Cerebellar nuclear complex (tissue), 1 donor: ENCODE measurements around the gene TAS2R39.
"Not testable (repeated sequence)": the region's sequence is repeated elsewhere in the genome, so short reads cannot be mapped to it uniquely, and the experiment has no call there.

ENCODE experiments used
- DNase-seq, 2 experiments: peaks; one replicate each; lab custom pipeline; 2025; lab: John Stamatoyannopoulos, UW

TAS2R39 gene

DNA sequence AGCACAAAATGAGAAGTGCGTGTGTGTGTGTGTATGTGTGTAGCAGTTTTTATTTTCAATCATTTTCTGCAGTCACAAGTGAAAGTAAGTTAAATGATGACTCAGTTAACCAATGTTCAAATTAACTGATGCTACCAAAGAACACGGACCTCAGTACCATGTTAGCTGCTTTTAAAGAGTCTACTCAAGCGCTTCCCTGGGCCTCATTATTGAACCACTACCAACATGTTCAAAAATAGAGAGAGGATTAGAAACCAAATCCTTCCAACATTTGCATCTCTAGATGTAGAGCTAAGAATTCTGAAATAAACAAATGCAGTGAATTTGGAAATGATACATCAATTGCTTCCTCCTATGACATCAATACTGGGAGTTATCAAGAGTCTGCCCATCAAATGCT lies at the start of gene TAS2R39:
TSS of gene TAS2R39 (plus strand) at position 396 of the 400 bp plus-strand sequence. CDS start at position 396, 0 bp downstream.
- DNase-seq: no peak

DNA sequence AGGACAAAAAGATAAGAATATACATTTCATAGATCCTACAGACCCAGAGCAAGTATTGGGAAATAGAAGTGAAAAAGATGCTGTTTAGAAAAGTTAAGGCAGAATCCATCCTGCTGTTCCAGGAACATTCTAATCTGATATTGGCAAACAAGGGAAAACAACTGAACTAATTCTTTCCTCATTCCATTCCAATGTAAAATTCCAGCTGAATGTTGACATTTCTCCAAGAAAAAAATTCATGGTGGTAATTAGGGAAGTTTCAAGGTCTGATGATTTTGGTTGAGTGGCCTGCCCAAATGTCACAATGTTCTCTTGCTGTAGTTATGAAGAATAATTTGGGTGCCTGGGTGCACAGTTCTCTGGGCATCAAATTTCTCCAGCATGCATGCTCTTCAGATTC lies 36.1 kb upstream of the TAS2R39 start:
- no peak for DNase-seq

DNA sequence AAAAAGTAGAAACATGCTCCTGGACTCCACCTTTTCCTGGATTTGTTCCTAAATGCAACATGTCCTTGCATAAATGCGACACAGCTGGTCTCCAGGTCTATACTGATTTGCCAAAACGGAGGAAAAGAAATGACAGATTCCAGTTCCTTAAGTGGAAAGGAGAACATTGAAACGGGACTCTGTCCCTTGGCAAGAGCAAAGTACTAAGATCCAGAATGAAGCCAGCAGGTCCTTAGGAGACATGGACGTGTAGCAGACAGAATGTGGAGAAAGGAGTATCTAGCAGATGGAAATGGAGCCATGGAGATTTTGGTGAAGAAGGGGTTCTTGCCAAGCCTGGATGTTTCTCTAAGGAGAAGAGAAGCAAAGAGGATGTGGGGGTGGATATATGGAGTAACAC lies 35.2 kb upstream of the TAS2R39 start:
- DNase-seq: no peak

DNA sequence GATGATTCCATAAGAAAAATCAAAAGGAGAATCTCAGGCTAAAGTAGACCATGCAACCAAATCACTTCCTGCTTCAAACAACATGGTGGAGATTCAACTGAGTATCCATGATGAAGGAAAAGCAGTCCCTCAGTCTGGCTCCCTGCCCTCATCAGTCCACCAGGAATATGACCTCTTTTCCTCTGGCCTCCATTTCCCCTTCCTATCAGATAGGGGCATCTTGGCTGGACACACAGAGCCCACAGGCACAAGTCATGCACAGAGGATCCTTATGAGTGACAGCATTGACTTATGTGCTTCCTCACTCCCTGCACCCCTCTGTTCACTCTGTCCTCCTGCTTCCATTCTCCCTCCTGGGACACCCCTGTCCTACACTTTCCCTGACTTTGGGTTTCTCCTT lies 34.6 kb upstream of the TAS2R39 start:
- no peak for DNase-seq

DNA sequence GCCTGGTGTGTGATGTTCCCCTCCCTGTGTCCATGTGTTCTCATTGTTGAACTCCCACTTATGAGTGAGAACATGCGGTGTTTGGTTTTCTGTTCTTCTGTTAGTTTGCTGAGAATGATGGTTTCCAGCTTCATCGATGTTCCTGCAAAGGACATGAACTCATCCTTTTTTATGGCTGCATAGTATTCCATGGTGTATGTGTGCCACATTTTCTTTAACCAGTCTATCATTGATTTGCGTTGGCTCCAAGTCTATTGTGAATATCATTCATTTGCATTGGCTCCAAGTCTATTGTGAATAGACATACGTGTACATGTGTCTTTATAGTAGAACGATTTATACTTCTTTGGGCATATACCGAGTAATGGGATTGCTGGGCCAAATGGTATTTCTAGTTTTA lies 32.5 kb upstream of the TAS2R39 start:
- DNase-seq: not testable (repeated sequence)

DNA sequence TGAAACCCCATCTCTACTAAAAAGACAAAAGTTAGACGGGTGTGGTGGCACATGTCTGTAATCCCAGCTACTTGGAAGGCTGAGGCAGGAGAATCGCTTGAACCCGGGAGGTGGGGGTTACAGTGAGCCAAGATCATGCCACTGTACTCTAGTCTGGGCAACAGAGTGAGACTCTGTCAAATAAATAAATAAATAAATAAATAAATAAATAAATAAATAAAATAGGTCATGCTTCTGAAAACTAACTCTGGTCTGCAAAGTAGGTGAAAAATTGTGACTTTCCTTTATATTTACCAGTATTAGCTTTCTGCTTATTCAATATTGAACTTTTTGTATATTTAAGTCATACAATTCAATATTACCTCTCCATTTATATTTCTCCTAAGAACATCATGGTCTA lies 24.6 kb upstream of the TAS2R39 start:
- not testable (repeated sequence) for DNase-seq

DNA sequence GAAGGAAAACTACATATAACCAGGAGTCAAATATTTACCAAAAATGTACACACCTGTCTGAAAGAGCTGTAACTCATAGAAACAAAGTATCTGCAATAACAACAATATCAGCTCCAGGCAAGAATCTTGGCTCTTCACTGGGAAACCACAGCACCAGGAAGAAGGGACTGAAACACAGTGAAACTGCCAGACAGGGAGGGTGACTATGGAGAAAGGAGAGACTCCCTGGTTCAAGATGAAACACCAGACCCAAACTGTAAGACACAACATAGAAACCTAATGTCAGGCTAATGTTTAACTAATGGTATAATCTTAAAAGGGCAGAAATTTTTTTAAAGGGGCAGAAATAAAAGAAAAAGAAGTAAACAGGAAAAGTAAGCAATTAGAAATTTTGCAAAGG lies 11.5 kb upstream of the TAS2R39 start:
- no peak for DNase-seq

DNA sequence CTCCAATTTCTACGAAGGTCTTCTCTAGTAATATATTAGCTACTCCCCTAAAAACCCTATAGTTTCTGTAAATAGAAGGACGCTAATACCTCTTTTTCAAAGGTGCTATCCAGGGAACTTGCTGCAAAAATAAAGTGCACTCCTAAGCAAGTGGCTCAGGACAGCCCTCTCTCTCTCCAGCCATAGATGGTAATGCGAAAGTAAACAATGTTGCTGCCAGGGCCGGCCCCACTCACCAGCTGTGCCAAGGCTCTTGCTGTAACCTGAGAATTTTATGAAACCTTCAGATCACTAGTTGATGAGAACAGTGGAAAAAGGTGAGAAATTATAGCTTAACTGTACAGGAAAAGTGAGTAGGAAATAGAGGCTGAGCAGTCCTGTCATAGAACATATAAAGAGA lies 10.9 kb upstream of the TAS2R39 start:
- no peak for DNase-seq

DNA sequence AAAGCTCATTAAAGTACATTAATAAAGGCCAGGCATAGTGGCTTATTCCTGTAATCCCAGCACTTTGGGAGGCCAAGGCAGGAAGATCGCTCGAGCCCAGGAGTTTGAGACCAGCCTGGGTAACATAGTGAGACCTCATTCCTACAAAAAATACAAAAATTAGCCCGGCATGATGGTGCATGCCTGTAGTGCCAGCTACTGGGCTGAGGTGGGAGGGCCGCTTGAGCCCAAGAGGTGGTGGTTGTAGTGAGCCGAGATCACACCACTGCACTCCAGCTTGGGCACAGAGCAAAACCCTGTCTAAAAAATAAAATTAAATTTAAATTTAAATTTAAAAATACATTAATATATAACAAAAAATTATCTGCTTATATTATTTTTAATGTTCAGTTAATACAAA lies 7.1 kb upstream of the TAS2R39 start:
- DNase-seq: no peak

DNA sequence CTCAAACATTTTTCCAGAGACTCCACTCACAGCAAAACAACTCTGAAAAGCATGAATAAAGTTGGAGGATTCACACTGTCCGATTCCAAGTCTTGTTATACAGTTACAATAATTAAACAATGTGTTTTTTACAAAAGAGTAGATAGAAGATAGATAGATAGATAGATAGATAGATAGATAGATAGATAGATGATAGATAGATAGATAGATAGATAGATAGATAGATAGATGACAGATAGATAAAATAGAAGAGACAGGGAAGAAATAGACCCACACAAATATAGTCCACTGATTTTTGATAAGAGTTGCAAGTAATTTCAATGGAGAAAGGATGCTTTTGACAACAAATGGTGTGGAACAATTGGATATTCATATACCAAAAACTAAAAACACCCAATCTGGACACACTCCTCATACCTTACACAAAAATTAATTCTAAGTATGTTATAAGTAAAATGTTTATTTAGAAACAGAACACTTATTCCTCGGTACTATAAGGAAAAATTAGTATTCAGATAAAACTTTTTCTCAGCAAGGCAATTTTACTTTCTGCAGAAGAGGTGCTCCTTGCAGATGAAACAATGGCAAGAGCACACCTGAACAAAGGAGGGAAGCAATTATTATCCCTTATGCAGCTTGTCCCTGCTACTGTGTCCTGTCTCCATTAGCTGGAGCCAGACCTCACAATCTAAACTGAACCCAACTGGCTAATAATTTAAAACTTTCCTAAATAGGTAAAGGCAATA lies 5.7 kb upstream of the TAS2R39 start:
- DNase-seq: no peak

DNA sequence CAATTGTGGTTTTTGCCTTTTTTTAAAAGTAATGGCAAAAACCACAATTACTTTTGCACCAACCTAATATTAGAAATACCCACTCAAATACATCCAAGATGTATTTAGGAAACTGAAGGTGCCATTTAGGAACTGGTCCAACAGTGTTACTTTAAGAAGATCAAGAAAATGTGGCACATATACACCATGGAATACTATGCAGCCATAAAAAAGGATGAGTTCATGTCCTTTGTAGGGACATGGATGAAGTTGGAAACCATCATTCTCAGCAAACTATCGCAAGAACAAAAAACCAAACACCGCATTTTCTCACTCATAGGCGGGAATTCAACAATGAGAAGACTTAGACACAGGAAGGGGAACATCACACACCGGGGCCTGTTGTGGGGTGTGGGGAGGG lies 2.4 kb upstream of the TAS2R39 start:
- not testable (repeated sequence) for DNase-seq

DNA sequence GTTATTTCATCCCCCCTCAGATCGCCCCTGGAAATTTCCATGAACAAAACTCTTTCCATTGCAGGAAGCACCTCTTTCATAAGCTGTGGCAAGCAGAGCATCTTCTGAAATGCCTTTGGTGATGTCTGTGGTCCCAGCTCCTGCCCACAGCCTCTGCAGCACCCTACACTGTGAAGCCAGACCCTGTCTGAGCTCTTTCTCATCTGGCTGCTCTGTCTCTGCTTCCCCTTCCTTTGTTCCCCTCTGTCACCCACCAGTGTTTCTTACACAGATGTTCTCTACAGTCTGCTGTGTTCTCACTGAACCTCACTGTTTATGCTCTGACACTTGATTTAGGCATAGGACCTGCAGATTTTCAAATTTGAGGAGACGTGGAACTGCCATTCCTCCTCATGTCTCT lies 1.9 kb upstream of the TAS2R39 start:
- DNase-seq: no peak

DNA sequence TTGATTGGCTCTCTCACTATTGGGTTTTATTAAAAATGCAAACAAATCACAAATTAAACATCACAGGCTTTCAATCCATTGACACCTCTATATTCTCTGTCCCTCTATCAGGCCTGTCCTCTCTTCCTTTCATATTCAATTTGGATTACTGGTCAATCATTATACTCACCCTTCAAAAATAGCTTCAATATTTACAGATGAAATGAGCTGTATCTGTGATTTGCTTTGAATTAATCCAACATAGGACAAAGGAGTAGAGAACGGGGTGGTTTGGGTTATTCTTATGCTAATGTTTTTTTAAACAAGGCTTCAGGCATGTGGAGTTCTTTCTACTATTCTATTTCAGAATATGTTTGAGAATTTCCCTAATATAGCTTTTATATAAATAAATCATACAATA lies 2.3 kb downstream of the TAS2R39 start:
- DNase-seq: no peak

DNA sequence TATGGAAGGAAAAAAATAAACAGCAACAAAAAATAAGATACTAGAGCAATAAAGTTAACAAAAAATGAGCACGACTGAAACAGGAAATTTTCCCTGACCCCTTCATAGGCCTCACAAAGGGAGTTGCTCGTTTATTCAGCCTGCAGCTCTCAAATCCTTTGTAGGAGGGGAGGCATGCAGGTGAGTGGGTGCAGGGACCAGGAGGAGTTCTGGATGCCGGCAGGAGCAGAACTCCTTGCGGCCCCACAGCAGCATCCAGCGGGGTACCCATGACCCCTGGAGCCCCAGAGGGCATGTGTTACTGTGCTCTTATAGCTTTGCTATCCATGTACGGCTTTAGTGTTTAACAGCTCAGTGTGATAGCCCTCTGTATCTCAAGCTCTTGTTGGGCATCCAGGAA lies 5.8 kb downstream of the TAS2R39 start:
- DNase-seq: no peak

DNA sequence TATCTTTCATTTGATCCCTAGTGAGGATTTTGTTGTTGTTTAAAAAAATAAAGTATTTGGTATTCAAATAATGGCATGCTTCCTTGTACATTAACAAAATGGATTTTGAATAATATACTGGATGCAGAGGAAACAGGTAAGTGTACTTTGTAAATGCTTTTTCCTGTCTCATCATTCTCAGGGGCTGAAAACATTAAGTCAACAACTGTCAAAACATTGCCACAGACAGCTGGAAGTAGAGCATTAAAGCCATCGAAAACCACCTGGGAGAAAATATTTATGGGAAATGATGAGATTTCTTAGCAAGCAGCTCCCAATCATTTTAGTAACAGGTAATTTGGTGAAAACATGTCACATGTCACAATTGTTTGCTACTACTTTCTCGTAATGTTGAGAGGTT lies 10.7 kb downstream of the TAS2R39 start:
- DNase-seq: no peak

DNA sequence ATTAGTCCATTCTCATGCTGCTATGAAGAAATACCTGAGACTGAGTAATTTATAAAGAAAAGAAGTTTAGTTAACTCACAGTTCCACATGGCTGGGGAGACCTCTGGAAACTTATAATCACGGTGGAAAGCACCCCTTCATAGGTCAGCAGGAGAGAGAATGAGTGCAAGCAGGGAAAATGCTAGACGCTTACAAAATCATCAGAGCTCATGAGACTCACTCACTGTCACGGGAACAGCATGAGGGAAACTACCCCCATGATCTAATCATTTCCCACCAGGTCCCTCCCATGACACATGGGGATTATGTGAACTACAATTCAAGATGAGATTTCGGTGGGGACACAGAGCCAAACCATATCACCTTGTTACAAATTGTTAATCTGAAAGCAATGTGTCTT lies 15.8 kb downstream of the TAS2R39 start:
- DNase-seq: no peak

DNA sequence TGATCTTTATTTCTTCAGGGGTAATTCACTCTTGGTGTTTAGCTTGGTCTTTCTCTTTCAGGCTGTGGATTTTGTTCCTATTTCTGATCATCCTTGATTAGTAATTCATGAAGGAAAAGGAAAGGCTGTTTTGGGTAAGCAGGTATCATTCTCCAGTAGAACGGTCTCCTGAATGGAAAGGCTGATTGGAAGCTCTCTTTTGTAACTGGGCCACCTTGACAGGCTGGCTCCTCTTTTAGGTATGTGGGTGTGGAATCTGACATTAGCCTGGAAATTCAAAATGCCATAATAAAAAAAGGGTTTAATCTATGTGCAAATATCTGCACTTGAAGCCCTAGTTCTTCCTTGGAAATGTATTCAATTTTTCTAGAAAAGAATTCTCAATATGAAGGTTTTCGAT lies 18.9 kb downstream of the TAS2R39 start:
- no peak for DNase-seq

DNA sequence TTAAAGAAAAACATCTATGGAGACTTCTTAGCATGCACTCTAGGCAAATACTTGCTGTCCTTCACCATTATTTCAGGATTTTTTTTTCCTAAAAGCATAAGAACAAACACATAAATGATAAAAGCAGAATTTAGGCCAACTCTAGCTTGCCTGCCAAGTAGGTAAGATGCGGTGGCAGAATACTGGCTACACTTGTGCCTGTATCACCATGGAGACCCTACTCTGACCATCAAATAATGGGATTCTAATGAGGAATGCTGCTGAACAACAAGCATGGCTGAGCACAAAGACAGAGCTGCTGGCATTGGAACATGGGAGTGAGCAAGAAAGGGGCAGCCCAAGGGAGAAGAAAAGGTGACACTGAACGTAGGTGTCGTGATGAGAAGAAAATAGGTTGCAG lies 20.2 kb downstream of the TAS2R39 start:
- no peak for DNase-seq

DNA sequence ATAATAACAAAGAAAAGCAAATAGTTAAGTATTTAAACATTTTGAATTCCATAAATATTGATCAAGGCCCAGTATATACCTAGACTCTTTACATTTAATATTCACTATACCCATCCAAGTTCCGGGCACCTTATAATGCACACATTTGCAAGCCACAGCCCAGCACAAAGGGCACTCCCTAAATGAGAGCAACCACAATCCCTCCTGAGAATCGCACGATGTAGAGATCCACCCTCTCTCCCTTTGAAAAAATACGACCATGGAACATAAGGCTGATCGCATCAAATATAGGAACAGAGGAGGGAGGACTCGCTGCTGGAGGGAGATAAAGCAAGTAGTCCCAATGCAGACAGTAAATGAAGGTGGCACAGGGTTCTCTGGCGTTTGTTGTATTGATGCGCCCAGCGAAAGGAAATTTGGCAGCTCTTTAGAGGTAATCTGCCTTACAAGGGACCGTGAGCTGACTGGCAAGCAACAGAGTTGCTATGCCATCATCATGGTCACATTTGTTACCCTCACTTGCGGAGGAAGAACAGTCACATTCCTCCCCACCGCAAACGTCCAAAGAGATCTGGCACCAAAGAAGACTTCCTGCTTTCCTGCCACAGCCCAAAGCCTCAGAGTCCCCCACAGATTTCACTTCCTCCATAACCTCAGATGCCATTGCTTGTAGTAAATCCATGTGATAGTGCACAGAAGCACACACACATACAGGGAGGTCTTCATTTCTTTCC lies 22.5 kb downstream of the TAS2R39 start:
- DNase-seq: no peak

DNA sequence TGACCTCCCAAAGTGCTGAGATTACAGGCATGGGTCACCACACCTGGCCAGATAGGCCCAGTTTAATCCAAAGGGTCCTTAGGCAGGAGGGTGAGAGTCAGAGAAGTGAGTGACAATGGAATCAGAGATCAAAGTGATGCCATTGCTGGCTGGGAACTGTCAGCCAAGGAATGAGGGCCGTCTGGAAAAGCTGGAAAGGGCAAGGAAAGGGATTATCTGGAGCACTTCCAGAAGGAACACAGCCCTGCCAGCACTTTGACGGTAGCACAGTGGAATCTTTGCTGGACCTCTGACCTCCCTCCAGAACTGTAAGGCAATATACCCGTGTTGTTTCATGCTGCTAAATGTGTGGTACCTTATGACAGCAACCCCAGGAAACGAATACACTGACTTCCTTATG lies 27.3 kb downstream of the TAS2R39 start:
- no peak for DNase-seq

DNA sequence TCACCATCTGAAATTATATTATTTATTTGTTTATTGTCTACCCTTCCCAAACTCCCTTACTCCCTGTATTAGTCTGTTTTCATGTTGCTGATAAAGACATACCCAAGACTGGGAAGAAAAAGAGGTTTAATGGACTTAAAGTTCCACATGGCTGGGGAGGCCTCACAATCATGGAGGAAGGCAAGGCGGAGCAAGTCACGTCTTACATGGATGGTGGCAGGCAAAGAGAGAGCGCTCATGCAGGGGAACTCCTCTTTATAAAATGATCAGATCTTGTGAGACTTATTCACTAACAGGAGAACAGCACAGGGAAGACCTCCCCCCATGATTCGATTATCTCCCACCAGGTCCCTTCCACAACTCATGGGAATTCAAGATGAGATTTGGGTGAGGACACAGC lies 30.3 kb downstream of the TAS2R39 start:
- DNase-seq: not testable (repeated sequence)

DNA sequence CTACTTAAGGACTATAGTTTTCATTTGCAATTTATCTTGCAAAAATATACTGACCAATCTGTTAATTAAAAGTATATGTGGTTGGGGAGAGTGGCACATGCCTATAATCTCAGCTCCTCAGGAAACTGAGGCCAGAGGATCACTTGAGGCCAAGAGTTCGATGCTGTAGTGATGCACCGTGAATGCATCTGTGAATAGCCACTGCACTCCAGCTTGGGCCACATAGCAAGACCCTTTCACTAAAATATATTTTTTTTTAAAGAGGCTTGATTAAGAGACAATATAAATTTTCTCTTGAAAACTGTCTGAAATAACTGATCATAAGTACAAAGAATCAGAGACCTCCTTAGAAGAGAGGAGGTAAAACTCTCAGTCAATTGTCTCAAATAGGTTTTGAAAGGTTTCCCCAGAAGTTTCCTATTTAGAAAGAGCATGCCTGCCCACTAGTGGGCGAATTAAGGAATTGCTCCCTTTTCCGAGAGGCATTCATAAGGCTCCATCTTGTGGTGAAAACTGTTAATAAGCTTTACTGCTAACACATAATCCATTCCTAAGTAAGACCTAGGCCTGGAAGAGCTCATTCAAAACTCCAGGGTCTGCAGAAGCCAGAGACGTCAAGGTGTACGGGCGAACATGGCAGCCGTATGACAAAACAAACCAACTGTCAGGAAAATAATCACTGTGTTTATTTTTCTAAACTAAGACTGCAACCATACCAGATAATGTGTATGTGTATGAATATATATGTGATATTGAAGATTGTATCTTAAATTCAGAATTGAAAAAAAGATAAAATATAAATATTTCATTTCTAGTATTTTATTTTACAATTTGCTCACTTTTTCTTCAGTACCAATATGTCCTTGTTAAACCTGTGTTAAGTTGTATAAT lies 31.8 kb downstream of the TAS2R39 start:
- peak in 1 of 2 experiments; percentile 20 for DNase-seq

DNA sequence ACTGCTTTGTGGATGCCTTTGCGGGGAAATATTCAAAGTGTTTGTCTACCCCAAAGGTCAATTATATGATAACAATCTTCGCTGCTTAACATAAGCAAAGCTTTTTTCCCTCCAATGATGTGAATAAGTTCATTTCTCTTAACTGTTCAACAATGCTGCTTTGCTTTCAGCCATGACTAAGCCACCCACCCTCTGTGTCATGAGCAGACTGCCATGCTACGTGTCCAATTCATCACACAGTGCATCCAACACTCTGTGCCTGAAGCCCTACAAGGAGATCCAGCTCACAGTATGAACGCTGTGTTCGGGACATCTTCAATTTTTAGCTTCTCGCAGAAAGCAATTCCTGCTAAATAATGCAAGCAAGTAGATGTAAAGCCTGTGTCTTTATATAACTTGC lies 32.9 kb downstream of the TAS2R39 start:
- no peak for DNase-seq
